ENCODE data around the gene IWS1. TPM values are rescaled to one million over a fixed set of nuclear protein-coding genes. Genes with fewer than 3 reads are reported as not detected.

IWS1 gene
- total RNA-seq, 1 experiment from 2014 or later, result 46.6 TPM

GRCh38 chr2:127528487-127528886, 2.2 kb upstream of the IWS1 start:
- ChIA-PET CTCF (interaction anchor here (0.9 to 1.0 kb wide), 2 partner anchors 63 to 331 kb away, joined by 3 to 4 read pairs; no protein-coding TSS in a partner anchor), RAD21 (ENCODE audit: low non-redundant PET in 1 of 2, low total read pairs in 2 of 2, uncharacterized antibody in 2 of 2, unreplicated experiment in 2 of 2) (no interaction called here), POLR2A (no interaction called here)
- H3K27me3 ChIP-seq (ENCODE audit: insufficient read depth, low read length), result peaks cover 7% of the 10 kb centered on the region; the same call in 1 of the 2 replicates
- peaks cover 28% of the 10 kb centered on the region for H3K79me2 ChIP-seq (ENCODE audit: insufficient read depth, low read length)
- H3K27ac ChIP-seq (ENCODE audit: low read depth, low read length), result no peak overlapping the region
- no peak overlapping the region for H3K4me2 ChIP-seq (ENCODE audit: low read length)
- BruUV-seq (replicated peaks), result no TSS peak
- ATAC-seq (no peak), DNase-seq (ENCODE audit: low read depth, low spot score) (no peak)
- H3K4me3 ChIP-seq (replicated peaks in 1 of 2; ENCODE audit: low read depth in 1 of 2, low read length in 2 of 2), result no peak overlapping the region
- H3K4me1 ChIP-seq (ENCODE audit: control insufficient read depth in 1 of 2, insufficient read depth in 2 of 2, low read length in 2 of 2), result peaks cover 5 to 28% of the 10 kb centered on the region in 2 experiments; a peak in 3 of 4 replicates
- H3K36me3 ChIP-seq (ENCODE audit: control insufficient read depth in 1 of 2, insufficient read depth in 2 of 2, low read length in 2 of 2), result peaks cover 1 to 4% of the 10 kb centered on the region in 2 experiments; a peak in 2 of 4 replicates
- no peak overlapping the region for H3K9ac ChIP-seq (ENCODE audit: low read length)
- TF ChIP-seq EZH2 (IDR thresholded peaks at IDR 0.05) (no peak), ATF3 (IDR thresholded peaks at IDR 0.05) (no peak), EGR1 (IDR thresholded peaks at IDR 0.05; ENCODE audit: low read depth) (no peak), SP1 (IDR thresholded peaks at IDR 0.05; ENCODE audit: low read depth) (no peak), POLR2A (IDR thresholded peaks at IDR 0.05; ENCODE audit: borderline replicate concordance, extremely low read depth, insufficient read depth, insufficient read length) (no peak)
- no peaks in the 10 kb centered on the region for H3K9me3 ChIP-seq (ENCODE audit: control insufficient read depth in 1 of 2, insufficient read depth in 1 of 2, low read depth in 1 of 2, low read length in 2 of 2)
- no peak overlapping the region for H2AFZ ChIP-seq (ENCODE audit: low read depth, low read length, poor library complexity, severe bottlenecking)
- no peaks in the 10 kb centered on the region for H4K20me1 ChIP-seq (ENCODE audit: insufficient read depth)
- no peaks in the 10 kb centered on the region for H3K9me2 ChIP-seq (ENCODE audit: insufficient read depth)
- intact Hi-C loops (cut with micrococcal nuclease), result no loop called here

GRCh38 chr2:127527001-127527804, 914 bp upstream of the IWS1 start:
- no peaks in the 10 kb centered on the region for H3K27me3 ChIP-seq (ENCODE audit: insufficient read depth, low read length)
- ATAC-seq, result peak; percentile 30
- H3K9ac ChIP-seq (ENCODE audit: low read length), result peak overlapping the region; percentile 99
- H3K9me2 ChIP-seq (ENCODE audit: insufficient read depth), result no peaks in the 10 kb centered on the region
- CTCF ChIA-PET, result interaction anchor here (0.9 to 1.6 kb wide), 3 partner anchors 18 to 330 kb away, joined by 3 to 6 read pairs (median 4); no protein-coding TSS in a partner anchor
- H3K4me1 ChIP-seq (ENCODE audit: control insufficient read depth in 1 of 2, insufficient read depth in 2 of 2, low read length in 2 of 2), result peaks cover 5 to 28% of the 10 kb centered on the region in 2 experiments; a peak in 3 of 4 replicates
- RAD21 ChIA-PET (ENCODE audit: low non-redundant PET in 1 of 2, low total read pairs in 2 of 2, uncharacterized antibody in 2 of 2, unreplicated experiment in 2 of 2), result no interaction called here
- H2AFZ ChIP-seq (ENCODE audit: low read depth, low read length, poor library complexity, severe bottlenecking), result peak overlapping the region; percentile 2
- peaks cover 10 to 16% of the 10 kb centered on the region in 2 experiments; a peak in 2 of 4 replicates for H3K36me3 ChIP-seq (ENCODE audit: control insufficient read depth in 1 of 2, insufficient read depth in 2 of 2, low read length in 2 of 2)
- peaks cover 5% of the 10 kb centered on the region; the same call in 1 of the 2 replicates for H4K20me1 ChIP-seq (ENCODE audit: insufficient read depth)
- TF ChIP-seq MAX (IDR thresholded peaks at IDR 0.05), result peak; percentile 49; the same call in 1 of the 2 replicates
- TF ChIP-seq CEBPB (IDR thresholded peaks at IDR 0.05; ENCODE audit: low read depth), result peak; percentile 98
- TF ChIP-seq FOSL1 (IDR thresholded peaks at IDR 0.05; ENCODE audit: low read depth), result no peak
- peak; percentile 3; the same call in 1 of the 2 replicates for TF ChIP-seq SIN3A (IDR thresholded peaks at IDR 0.05; ENCODE audit: low read depth)
- no peak; the same call in 1 of the 2 replicates for TF ChIP-seq SP1 (IDR thresholded peaks at IDR 0.05; ENCODE audit: low read depth)
- TF ChIP-seq POLR2A (IDR thresholded peaks at IDR 0.05; ENCODE audit: borderline replicate concordance, extremely low read depth, insufficient read depth, insufficient read length), result peak; percentile 54
- no peak for TF ChIP-seq ATF3 (IDR thresholded peaks at IDR 0.05)
- no peak for TF ChIP-seq EZH2phosphoT487 (IDR thresholded peaks at IDR 0.05; ENCODE audit: borderline replicate concordance)
- intact Hi-C loops (cut with micrococcal nuclease), result loop anchor here (2.0 kb wide), 1 partner anchor 174 kb away; the partner anchor contains the start of gene SFT2D3
- DNase-seq (ENCODE audit: low read depth, low spot score), result peak; percentile 31
- H3K79me2 ChIP-seq (ENCODE audit: insufficient read depth, low read length), result peaks cover 41% of the 10 kb centered on the region
- no TSS peak for BruUV-seq (replicated peaks)
- peak overlapping the region; percentile 76 for H3K4me2 ChIP-seq (ENCODE audit: low read length)
- H3K9me3 ChIP-seq (ENCODE audit: control insufficient read depth in 1 of 2, insufficient read depth in 1 of 2, low read depth in 1 of 2, low read length in 2 of 2), result no peaks in the 10 kb centered on the region
- POLR2A ChIA-PET, result interaction anchor here (0.5 to 1.2 kb wide), 7 partner anchors 11 to 268 kb away, joined by 3 to 8 read pairs (median 5); no protein-coding TSS in a partner anchor
- H3K4me3 ChIP-seq (replicated peaks in 1 of 2; ENCODE audit: low read depth in 1 of 2, low read length in 2 of 2), result peak overlapping the region; percentile 92
- H3K27ac ChIP-seq (ENCODE audit: low read depth, low read length), result peak overlapping the region; percentile 80

Measured in HCT116 (cell line).